ELF-1 (cell line): ENCODE data around the gene BRCC3.
"Not testable (repeated sequence)": the region's sequence is repeated elsewhere in the genome, so short reads cannot be mapped to it uniquely, and the experiment has no call there.

ENCODE experiments used
- DNase-seq: peaks from one replicate; pipeline ENCODE4 v3.0.0-alpha.2; 2016; ENCODE audit warnings: low read depth, low spot score

Gene BRCC3

DNA sequence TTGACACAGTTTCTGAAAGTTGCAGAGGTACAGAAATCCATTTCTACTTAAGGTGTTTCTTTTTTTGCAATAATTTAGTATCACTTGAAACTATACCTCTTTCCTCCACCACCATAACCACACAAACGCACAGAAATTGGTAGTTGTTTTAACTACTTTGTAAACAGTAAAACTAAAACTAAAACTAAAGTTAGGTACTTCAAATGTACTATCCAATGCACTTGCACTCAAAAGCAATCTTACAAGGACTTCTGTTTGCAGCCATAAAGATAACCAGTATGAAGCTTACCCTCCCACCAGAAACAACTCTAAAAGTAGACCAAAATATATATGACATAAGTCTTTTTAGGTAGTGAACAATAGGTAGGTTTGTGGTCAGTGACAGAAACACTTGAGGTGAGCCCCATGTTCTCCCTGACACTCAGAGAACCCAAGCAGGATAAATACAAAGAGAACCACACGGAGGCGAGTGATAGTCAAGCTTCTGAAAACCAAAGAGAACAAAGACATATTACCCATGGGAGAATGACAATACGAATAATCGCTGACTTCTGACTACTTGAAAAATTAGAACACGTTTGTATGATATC, 72.7 kb downstream of the BRCC3 start:
- no peak for DNase-seq

DNA sequence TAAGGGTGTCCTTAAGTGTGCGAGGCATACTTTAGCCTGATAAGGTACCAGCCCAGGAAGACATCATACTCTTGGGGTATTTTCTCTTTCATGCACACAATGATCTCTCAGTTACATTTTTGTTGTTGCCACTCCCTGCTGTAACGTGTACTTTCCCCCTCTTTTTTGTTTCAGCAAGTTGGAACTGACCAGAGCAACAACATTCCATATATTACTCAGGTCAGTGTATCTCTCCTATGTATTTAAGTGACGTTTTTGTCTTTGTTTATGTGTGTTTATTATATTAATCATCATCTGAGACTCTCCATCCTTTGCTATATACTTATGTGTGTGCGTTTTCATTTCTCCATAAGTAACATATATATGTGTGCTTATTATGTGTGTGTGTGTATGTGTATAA, 73.6 kb downstream of the BRCC3 start:
- no peak for DNase-seq

DNA sequence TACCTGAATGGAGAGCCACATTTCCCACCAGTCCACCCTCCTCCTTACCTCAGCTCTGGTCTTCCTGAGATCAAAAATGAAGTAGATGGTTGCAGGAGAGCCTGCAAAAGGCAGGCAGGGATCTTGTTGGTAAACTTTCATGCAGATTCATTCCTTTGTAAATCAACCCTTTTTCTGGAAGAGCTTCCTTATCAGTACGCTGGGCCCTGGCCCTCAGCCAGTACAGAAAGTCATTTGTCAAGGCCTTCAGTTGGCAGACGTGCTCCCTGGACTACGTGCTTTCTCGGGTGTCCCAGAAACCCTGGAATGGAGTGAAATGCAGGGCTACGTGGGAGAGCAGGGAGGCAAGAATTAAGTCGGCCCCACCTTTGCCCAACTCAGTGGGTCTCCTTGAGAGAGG, 76.3 kb downstream of the BRCC3 start:
- DNase-seq: not testable (repeated sequence)

DNA sequence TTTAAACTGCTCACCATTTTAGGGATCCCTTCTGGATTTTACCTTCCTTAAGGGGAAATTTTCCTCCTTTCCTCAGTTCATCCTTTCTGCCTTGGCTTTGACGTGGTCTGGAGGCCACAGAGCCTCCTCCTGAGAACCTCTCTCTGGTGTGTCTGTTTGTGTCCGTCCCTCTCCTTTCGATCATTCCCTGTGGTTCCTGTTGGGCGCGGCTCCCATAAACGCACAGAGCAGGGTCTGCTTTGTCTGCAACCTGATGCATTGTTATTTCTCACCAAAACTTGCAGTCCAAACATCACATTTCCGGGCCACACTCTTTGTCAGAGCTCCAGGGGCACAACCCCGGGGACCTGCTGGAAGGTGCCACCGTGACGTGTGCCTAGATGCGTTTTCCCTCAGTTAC, 76.9 kb downstream of the BRCC3 start:
- DNase-seq: not testable (repeated sequence)

DNA sequence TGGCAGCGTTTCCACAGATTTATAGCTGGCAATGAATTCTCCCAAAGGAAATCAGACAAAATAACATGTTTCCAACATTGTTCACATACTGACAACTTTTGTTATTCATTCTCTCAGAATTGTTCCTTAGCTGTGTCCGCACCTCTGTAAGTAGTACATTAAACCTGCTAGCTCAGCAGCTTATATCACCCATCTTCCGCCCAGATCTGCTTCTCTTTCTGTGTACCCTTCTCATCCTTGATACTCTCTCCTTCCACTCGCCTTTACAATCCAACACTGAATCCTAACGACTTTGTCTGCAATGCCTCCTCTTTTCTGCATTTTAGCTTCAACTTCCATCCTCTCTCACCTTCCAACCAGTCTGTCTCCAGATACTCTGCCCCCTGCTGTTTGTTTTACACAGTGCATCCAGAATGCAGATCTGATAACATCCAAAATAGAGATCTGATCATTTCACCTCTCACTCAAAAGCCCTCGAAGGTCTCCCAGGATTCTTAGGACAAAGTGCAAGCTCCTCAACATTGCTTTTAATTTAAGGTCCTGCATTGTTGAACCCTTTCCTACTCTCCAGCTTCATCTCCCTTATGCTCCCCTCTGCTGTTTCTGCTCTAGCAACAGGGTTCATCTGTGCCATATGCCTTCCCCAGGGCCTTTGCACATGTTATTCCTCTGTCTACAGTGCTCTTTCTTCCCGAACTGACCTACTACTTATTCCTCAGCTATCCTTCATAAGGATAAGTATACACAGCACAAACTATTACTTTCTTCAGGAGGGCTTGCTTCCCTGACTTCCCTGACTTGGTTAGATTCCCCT, 77.6 kb downstream of the BRCC3 start:
- DNase-seq: peak; percentile 27

DNA sequence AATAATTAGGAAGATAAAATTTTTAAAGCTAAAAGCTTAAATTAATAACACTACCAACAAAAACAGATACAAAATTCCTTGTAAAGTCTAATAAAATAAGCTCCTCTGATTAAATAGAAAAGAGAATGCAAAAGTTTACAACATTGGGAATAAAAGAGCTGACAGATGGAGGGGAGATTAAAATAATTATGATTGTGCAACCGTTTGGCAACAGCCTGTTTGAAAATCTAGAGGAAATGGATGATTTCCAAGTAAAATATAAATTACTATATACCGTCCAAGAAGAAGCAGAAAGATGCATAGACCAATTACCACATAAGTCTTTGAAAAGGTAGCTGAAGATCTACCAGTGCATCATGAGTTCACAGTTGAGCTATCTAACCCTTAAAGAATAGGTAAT, 98.6 kb downstream of the BRCC3 start:
- no peak for DNase-seq
